GM19238 (cell line): ENCODE measurements around the gene PSD4.
"Not testable (repeated sequence)": the region's sequence is repeated elsewhere in the genome, so short reads cannot be mapped to it uniquely, and the experiment has no call there.

Source experiments
- DNase-seq: peaks from one replicate; pipeline ENCODE4 v3.0.0; 2011; ENCODE audit warnings: low spot score; ENCODE audit not compliant: insufficient read length

The PSD4 gene

DNA sequence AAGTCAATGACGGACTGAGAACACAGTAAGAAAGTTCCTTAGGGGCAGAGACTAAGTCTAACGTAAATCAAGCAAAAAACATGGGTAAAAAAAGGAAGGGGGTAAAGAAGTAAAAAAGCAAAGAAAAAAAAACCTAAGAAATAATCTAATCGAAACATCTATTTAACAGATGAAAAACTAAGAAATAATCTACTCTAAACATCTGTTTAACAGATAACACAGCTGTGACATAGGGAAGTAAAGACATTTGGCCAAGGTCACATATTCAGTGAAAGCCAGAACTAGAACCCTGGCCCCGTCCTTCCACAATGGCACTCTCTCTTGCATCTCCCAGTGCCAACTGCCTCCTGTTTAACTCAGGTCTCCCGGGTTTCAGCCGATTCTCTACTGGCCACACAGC lies 48.1 kb downstream of the PSD4 start:
- DNase-seq: no peak

DNA sequence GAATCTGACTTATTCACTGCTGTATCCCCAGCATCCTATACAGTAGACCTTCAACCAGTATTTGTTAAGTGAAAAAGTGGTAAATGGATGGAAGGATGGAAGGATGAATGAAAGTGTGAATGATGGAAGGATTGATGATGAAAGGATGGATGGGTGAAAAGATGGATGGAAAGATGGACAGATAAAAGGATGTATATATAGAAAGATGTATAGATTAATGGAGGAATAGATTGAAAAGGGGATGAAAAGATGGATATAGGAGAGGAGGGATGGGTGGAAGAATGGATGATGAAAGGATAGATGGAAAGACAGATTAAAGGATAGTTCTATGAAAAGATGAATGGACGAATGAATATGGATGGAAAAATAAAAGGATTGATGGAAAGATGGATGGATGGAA lies 50.0 kb downstream of the PSD4 start:
- no peak for DNase-seq

DNA sequence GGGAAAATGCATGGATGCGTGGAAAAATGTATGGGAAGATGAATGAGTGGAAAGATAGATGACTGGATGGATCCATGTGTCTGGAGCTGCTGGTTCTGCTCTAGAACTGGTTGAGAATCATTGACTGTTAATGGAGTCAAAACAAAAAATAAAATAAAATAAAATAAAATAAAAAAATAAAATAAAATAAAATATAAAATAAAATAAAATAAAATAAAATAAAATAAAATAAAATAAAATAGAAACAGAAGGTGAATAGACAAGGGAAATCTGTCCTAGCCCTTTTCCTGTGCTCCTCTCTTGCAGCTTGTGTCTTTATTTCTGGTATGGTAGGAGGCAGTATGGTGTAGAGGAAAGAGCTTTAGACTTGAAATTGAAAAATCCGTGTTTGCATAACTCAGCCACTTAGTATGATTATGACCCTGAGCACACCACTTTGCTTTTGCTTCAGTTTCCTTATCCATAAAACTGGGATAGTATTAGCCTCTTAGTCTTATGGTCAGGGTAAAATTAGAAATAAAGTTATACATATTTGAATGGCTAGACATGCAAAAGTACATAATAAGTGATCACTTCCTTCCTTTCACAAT lies 51.0 kb downstream of the PSD4 start:
- no peak for DNase-seq

DNA sequence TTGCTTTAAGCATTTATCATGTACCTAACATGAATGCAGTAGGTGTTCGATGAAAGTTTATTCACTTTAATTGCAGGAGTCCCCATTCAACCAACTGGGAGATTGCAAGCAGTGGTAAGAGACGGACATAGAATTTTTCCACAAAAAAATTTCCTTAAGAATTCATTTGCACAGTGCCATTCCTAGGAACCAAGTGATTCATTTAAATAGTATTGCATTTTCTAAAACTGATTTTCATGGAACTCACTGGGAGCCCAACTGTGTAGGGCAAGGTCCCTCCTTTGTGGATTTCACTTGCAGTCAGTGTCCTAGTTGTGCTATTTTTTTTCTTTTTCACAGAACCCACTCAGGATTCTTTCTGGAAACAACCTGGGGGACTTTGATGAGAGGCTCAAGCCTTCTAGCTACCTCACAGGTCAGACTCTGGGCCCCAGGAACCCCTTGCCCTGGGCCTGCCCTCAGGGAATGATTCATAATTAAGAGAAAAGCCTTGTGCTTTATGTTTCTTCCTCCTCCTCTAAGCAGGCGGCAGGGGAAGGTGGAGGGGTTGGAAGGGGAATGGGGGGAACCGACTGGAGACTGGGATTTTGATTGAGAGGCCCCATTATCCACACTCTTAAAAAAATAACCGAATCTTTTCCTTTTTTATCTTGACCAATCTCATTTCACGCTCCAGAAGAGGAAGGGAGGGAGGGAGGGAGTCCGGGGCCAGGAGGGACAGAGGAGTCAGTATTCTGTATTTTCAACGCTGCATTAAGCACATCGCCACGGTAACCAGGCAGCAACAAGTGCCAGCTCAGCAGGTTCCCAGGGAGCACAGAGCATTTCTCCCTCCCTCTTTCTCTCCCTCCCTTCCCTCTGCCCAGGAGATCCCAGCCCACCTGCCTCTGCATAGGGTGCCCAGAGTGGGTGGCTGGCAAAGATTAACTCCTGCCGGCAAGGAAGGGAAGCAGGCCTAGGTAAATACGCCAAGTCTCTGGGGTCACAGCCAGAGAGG lies 51.8 kb downstream of the PSD4 start:
- DNase-seq: no peak

DNA sequence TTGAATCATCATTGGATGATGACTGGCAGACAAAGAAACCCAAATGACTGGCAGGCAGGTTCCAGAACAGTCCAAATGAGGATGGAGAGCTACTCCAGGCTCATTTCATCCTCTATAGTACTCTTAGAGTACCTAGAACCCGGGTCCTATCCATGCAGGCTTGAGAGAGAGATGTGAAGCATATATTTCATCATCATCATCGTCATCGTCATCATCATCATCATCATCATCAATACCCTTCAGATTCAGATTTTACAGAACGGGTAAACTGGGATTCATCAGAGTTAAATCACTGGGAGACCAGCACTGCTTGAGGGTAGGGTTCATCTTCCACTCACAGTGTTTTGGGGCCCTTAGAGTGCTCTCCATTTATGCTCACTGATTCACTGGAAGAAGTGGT lies 52.7 kb downstream of the PSD4 start:
- no peak for DNase-seq

DNA sequence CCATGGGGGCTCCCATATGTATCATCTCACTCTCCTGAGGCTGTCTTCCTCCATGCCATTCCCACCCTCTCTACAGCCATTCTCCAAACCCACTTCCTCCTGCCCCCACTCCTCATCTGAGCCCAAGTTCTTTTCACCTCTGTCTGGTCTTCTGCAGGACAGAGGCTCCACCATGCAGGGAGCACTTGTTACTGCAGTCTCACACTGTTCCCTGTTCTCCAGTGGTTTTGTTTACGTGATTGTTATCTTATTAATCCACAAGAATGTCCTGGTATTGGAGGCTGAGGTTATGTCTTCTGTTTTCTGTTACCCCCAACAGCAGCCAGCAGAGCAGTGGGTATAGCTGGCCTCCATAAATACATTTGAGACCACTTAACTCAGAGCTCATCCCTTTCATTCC lies 53.5 kb downstream of the PSD4 start:
- DNase-seq: no peak

DNA sequence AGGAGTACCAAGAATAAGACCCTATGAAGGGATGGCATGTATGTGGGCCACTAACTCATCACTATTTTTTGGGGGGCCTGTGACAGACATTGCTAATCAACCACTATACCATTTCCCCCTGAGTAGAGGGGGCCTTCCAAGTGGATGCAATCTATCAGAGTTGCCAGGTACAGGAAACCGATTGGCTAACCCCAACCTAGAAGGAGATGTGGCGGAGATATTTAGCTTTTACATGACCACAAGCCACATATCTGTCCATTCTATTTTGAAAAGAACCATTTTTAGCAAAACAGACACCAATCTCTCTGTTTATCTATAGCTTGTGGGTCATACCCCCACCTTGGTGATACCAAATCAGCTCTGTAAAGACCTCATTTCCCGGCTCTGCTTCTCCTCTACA lies 53.9 kb downstream of the PSD4 start:
- no peak for DNase-seq

DNA sequence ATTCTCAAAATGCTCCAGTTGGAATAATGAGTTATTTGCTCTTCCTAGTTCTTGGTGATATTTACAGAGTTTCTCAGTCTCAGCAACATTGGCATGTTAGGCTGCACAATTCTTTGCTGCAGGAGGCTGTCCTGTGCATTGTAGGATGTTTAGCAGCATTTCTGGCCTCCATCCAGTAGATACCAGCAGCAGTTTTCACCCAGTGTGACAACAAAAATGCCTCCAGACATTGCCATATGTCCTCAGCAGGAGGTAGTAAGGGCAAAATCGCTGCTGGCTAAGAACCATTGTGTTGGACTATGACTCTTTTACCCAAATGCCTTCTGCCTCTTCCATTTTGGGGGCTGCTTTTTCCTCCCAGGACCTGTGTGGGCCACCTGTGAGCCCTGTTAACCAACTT lies 54.6 kb downstream of the PSD4 start:
- no peak for DNase-seq

DNA sequence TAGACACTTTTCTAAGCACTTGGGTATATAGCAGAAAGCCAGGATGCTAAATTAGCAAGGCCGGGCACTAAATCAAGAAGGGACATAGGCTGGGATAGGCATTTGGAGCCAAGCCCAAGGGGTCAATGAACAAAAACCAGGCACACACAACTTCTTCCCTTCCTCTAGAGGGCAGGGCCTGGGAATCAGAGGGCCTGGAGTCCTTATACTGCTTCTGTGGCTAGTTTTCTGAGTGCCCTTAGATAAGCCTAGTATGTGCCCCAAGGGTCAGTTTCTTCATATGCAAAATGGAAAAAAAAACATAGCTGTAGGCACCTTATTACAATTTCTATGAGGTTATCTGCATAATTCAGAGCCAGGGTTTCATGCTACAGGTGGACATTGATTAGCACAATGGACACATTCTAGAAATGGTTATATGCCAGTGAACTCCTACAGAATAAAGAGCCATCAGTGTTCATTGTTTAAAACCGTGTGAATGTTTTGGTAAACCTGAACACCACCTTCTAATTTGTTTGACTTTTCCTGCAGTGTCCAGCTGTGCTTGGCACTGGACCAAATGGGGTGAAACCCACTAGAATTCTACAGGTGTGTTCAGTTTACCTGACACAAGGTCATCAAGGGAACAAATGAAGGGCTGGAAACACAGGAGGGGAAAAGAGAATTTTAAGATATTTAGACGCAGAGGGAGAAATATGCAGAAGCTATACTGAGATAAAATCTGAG lies 55.4 kb downstream of the PSD4 start:
- DNase-seq: no peak

DNA sequence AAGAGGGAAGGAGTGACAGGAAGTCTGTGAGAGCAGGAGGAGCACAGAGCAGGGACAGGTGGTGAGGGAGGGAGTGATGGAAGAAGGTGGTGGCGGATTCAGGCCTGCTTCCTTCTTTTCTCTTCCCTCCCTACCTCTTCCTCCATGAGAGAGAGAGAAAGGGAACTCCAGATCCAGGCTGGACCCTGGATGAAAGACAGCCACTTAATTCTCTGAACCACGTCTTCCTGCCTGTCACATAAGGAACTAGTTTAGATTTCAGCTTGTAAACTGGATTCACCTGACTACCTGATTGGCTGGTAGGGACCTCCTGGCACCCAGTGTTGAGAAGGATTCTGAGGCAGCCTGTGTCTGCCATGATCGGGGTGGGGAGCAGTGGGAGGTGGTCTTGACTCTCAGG lies 56.0 kb downstream of the PSD4 start:
- no peak for DNase-seq

DNA sequence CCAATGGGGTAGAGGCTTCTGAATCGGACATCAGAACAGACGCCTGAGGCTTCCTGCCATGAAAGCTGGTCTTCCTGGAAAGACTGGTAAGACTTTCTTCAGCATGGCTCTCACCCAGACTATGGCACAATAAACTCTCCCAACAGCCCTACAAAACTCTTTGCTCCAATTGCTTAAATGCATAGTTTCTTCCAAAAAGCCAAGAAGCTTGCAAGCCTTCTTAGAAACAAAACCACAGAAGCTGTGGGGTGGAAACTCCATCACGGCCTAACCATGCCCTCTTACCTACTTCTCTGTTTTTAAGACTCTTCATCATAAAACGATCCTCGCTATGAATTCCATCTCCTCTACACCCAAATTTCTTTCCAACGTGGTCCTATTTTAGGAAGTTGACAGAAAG lies 56.8 kb downstream of the PSD4 start:
- DNase-seq: no peak

DNA sequence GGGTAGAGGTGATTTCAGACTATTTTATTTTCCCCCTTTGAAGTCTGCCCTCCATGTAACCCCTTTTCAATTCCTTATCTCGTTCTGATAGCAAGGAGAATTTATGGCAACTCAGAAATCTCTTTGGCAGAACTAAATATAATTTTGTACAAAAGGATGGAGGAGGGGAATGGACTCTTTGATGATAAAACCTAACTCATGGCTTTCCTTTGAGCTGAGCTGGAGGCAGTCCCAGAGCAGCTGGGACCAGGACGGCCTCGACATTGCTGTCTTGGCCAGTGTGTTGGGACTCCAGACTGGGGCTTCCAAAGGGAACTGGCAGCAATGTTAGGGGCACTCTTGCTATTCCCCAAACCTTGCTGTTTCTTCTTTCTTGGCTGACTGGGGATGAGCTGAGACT lies 57.3 kb downstream of the PSD4 start:
- DNase-seq: no peak

DNA sequence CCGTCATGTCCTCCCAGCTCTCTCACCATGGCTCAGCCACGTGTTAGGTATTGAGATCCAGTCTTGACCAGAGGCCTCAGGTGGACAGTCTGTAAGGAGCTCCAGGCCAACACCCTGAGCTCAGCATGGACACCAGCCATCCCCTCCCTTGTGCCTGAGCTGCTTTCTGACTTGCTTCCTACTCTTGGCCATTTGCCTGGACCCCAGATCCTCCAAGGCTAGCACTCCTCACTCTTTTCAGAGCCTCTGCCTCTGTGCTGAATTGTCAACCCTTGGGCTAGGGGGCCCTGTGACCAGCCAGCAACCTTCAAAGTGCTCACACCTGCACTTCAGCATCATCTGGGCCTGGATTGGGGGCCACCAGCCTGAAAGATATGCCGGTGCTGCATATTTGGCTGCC lies 58.4 kb downstream of the PSD4 start:
- DNase-seq: no peak

DNA sequence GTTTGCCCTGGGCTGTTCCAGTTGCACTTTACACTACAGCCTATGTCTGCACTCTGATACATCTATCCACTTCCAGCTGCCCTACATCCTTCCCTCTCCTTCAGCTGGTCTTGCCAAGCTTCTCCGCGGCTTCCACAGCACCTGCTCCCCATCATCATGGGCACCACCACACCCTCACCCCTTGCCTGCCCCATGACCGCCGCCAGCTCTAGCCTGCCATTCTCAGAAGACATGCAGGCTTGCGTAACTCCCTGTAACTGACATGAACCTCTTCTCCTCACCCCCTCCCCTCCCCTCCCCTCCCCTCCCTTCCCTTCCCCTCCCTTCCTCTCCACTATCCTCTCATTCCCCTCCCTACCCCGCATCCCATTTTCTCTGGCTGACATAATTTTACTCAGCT lies 59.0 kb downstream of the PSD4 start:
- no peak for DNase-seq

DNA sequence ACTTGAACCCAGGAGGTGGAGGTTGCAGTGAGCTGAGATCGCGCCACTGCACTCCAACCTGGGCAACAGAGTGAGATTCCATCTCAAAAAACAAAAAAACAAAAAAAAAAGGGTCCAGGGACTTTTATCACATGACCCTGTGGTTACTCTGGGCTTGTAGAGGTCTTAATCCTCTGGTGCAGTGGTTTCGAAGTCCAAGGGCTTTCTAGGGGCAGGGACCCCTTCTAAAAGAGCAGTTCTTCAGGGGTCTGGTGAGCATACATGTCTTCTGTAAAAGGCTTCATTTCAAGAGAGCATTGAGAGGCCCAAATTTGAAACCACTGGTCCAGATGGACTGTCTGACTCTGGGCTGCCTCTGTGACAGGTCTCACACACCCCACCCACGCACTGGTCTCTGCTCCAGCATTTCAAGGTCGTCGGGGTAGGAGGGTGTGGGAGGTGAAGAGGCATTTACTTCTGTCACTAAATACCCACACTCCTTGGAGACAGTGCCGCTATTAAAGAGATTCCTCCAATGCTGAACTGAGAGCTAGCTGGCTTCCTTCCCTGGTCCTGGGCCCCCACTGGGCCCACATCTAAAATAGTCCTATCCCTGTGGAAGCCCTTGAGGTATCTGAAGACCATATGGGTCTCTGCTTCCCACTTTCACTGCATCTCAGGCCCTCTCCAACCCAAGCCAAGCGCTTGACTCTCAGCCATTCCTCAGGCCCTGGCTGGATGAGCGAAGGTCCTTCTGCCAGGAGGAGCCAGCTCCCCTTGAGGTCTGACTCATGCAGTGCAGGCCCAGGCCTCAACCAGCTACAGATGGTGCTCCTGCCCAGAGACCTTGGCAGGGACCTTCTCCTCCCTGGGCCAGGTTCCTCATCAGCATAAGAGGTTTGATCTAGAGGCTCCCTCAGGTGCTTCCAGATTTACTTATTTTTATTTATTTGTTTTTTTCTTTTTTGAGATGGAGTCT lies 60.1 kb downstream of the PSD4 start:
- no peak for DNase-seq

DNA sequence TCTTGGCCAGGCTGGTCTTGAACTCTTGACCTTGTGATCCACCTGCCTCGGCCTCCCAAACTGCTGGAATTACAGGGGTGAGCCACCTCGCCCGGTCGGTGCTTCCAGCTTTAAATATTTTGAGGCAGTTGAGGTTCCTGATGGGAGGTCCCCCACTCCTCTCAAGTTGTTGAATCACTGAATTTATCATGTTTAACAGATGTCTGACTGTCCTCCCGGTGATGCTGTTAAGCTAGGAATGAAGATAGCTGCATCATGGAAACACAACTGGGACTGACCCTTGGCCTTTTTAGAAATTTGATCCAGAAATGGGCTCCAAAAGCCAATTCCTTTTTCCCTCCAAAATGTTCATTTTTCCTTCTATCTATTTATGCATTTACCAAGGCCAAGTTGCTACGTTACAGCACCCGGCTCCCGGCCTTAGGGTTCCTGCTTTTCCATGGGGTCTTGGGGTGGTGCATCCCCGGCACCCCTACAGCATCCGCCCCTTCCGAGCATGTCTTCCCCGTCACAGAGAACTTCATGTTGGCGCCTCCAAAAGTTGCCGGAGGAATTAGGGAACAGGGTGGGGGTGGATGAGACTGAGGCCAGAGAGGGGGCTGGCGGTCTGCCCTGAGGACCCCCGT lies 61.1 kb downstream of the PSD4 start:
- no peak for DNase-seq

DNA sequence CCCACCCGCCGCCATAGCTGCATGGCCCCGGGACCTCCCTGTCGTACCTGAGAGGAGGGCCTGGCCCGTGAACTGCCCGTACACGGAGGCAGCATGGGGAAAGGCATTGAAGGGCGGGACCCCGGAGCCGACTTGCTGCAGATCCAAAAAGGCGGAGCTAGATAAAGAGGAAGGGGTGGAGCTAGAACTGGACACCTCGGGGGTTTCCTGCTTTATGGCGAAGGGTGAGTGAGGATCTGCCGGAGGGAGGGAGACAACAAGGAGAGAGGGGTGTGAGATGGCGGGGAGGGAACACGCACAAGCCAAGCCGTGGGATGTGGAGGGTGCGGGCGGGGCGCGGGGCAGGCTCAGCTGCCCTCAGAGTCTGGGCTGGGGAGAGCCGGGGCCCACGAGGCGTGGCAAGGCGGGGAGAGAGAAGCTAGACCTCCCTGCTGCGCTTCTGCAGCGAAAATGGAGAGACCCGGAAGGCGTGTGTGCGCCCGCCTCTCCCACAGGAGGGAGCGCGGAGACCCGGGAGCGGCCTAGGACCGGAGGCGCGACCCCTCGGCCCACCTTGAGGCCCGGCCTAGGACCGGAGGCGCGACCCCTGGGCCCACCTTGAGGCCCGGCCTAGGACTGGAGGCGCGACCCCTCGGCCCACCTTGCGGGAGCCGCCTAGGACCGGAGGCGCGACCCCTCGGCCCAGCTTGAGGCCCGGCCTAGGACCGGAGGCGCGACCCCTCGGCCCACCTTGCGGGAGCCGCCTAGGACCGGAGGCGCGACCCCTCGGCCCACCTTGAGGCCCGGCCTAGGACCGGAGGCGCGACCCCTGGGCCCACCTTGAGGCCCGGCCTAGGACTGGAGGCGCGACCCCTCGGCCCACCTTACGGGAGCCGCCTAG lies 61.8 kb downstream of the PSD4 start:
- not testable (repeated sequence) for DNase-seq

DNA sequence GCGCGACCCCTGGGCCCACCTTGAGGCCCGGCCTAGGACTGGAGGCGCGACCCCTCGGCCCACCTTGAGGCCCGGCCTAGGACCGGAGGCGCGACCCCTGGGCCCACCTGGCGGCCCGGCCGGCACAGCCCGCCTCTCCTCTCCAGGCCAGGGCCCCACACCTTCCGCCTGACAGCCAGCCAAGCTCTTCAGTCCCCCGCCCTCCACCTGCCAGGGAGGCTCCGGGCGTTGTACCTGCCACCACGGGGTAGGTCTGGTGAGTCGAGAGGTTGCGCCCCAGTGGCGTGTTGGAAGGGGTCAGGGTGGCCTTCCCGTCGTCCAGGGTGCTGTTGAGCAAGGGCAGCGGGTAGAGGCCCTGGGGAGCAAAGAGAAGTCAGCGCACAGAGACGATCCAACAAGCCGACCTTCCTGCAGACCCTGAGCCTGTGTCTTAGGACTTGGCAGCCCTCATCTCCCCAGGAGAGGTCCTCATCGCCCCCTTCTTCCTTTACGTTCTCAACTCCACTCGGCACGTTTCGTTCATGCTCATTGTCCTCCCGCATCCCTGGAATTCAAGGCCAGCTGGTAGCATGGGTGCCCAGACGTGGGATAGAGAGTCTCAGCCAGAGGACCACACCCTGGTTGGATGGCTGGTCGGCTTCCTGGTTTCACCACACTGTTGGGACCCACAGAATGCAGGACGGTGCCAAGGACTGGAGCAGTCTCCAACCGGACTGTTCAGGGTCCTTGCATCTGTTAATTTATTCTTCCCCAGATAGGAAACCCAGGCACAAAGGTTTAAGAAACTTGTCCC lies 62.8 kb downstream of the PSD4 start:
- DNase-seq: no peak

DNA sequence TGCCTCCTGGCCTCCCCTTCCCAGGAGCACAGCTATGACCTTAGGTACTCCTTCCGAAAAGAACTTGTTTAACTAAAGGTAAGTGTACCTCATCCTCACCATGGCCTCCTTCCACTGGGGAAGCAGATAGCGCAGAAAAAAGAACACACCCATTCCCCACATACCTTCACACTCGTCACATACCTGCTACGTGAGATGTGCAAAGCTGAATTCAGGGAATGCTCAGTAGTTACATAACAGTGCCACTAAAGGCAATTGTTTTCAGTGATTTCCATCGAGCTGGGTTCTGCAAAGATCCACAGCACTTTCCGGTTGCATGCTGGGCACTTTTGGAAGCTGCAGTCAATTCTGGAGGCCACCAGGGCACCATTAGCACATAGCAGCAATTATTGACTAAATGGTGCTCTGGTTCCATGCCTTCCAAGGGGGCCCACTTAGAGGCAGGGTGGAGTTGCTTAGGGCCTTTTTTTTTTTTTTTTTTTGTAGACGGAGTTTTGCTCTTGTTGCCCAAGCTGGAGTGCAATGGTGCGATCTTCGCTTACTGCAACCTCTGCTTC lies 63.9 kb downstream of the PSD4 start:
- DNase-seq: no peak
